Peyer's patch (tissue), 4 donors: ENCODE data around the gene BMP2K. TPM values are rescaled to one million over a fixed set of nuclear protein-coding genes. Genes with fewer than 3 reads are reported as not detected.

Experiments used
- DNase-seq, 3 donors: peaks; one replicate each; pipeline ENCODE4 v3.0.0-alpha.2; 2017 to 2019
- H3K27ac ChIP-seq, 4 donors: fragments of 200-600 bp; sonication (generic); one replicate each; pipeline ENCODE4 v1.5.1; 2016 to 2019
- H3K27me3 ChIP-seq, 2 donors: fragments of 200-600 bp; sonication (generic); one replicate each; pipeline ENCODE4 v1.5.1; 2019
- H3K36me3 ChIP-seq, 3 donors: fragments of 200-600 bp; sonication (generic); one replicate each; pipeline ENCODE4 v1.5.1; 2016 to 2019
- H3K4me1 ChIP-seq, 4 donors: fragments of 200-600 bp; sonication (generic); one replicate each; pipeline ENCODE4 v1.5.1; 2016 to 2019
- H3K4me3 ChIP-seq, 4 donors: fragments of 200-600 bp; sonication (generic); 1 replicate in 3 of 4; 2 replicates in 1 of 4; pipeline ENCODE4 v1.5.1; 2016 to 2019; ENCODE audit warnings: mild to moderate bottlenecking in 1 of 4
- H3K9me3 ChIP-seq, 4 donors: fragments of 200-600 bp; sonication (generic); one replicate each; pipeline ENCODE4 v1.5.1; 2016 to 2019; ENCODE audit warnings: mild to moderate bottlenecking in 1 of 4
- CTCF ChIP-seq, 6 experiments: fragments of 450-650 bp in 4 of 6; fragments of 200-600 bp in 2 of 6; sonication (generic) in 1 of 6; IDR thresholded peaks; one replicate each; pipeline ENCODE4 v1.5.1; 2017 to 2019; ENCODE audit warnings: antibody characterized with exemption in 6 of 6, mild to moderate bottlenecking in 3 of 6, moderate library complexity in 1 of 6
- POLR2A ChIP-seq, 2 donors: fragments of 450-650 bp; IDR thresholded peaks; one replicate each; pipeline ENCODE4 v1.5.1; 2017; ENCODE audit warnings: antibody characterized with exemption in 2 of 2, mild to moderate bottlenecking in 2 of 2, moderate library complexity in 2 of 2
- total RNA-seq, 4 donors: library from RNA; depleted of rRNA; stranded (reverse); fragments of >200 nt; gene quantifications; one replicate each; pipeline ENCODE4 v1.1.0, GENCODE V29; 2016

The BMP2K gene
- total RNA-seq, 4 donors from 2014 or later = 69.5 to 92.4 (median 78.6) TPM

- no peaks in the 10 kb centered on the region for H3K4me1 ChIP-seq
- peak in 3 of 6 experiments; percentile 32 to 50 (median 41) for TF ChIP-seq CTCF (IDR thresholded peaks at IDR 0.05)
- no peak for TF ChIP-seq POLR2A (IDR thresholded peaks at IDR 0.05)
- peak overlapping the region in 2 of 4 donors; percentile 14 to 20 for H3K27ac ChIP-seq
- peak overlapping the region in 2 of 4 donors; percentile 5 to 32 for H3K4me3 ChIP-seq
- H3K9me3 ChIP-seq = no peaks in the 10 kb centered on the region
- peaks cover 0 to 10% (median 0%) of the 10 kb centered on the region in 3 donors for H3K36me3 ChIP-seq
- no peak for DNase-seq
- no peaks in the 10 kb centered on the region for H3K27me3 ChIP-seq
Observed at GRCh38 chr4:78923464-78924312, 147.5 kb downstream of the BMP2K start.

- Histone ChIP-seq H3K9me3 (no peaks in the 10 kb centered on the region), H3K4me3 (no peak overlapping the region), H3K4me1 (no peaks in the 10 kb centered on the region), H3K27ac (no peak overlapping the region), H3K36me3 (peaks cover 0 to 20% (median 0%) of the 10 kb centered on the region in 3 donors), H3K27me3 (no peaks in the 10 kb centered on the region)
- DNase-seq = no peak
- TF ChIP-seq POLR2A (IDR thresholded peaks at IDR 0.05) = no peak
- no peak for TF ChIP-seq CTCF (IDR thresholded peaks at IDR 0.05)
Observed at GRCh38 chr4:78926826-78927225, 150.7 kb downstream of the BMP2K start.

- Histone ChIP-seq H3K4me3 (no peak overlapping the region), H3K4me1 (no peaks in the 10 kb centered on the region), H3K9me3 (no peaks in the 10 kb centered on the region), H3K27me3 (no peaks in the 10 kb centered on the region), H3K27ac (no peak overlapping the region), H3K36me3 (peaks cover 0 to 20% (median 0%) of the 10 kb centered on the region in 3 donors)
- TF ChIP-seq CTCF (IDR thresholded peaks at IDR 0.05) (no peak), POLR2A (IDR thresholded peaks at IDR 0.05) (no peak)
- no peak for DNase-seq
Observed at GRCh38 chr4:78928835-78929234, 152.7 kb downstream of the BMP2K start.

- DNase-seq = no peak
- H3K27me3 ChIP-seq = no peaks in the 10 kb centered on the region
- TF ChIP-seq POLR2A (IDR thresholded peaks at IDR 0.05) (no peak), CTCF (IDR thresholded peaks at IDR 0.05) (no peak)
Observed at GRCh38 chr4:78930016-78930629, 154.0 kb downstream of the BMP2K start.

GRCh38 chr4:78936989-78937388 is 160.8 kb downstream of the BMP2K start:
- Histone ChIP-seq H3K36me3 (no peaks in the 10 kb centered on the region), H3K4me1 (peaks cover 0 to 15% (median 2%) of the 10 kb centered on the region in 4 donors), H3K27ac (no peak overlapping the region), H3K9me3 (no peaks in the 10 kb centered on the region), H3K4me3 (no peak overlapping the region), H3K27me3 (no peaks in the 10 kb centered on the region)
- TF ChIP-seq CTCF (IDR thresholded peaks at IDR 0.05) = no peak
- no peak for TF ChIP-seq POLR2A (IDR thresholded peaks at IDR 0.05)
- no peak for DNase-seq

More at GRCh38 chr4:78930016-78930629, 154.0 kb downstream of the BMP2K start:
- Histone ChIP-seq H3K4me3 (no peak overlapping the region), H3K4me1 (no peaks in the 10 kb centered on the region), H3K27ac (no peak overlapping the region), H3K9me3 (no peaks in the 10 kb centered on the region), H3K36me3 (peaks cover 0 to 20% (median 0%) of the 10 kb centered on the region in 3 donors)
